ENCODE measurements around the gene PF4V1. TPM values are rescaled to one million over a fixed set of nuclear protein-coding genes. Genes with fewer than 3 reads are reported as not detected.

PF4V1 gene
- total RNA-seq, 4 donors from 2014 or later, result not detected

DNA sequence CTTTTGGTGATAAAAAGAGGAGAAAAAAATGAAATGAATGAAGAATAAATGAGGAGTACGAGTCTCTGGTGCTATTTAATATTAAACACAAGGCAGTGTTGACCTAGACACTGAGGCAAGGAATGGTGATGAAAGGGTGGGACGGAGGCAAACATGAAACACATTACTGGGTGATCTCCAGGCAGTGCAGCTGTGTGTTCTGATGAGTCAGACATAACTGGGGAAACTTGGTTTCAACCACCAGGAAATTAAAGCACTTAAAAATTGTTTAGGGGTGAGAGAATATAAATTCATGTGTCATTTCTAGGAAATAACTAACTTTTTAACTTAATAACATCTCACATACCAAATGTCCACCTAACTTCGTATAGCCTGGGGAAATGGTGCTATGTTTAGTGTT is 36.3 kb upstream of the PF4V1 start:
- Histone ChIP-seq H3K27ac (no peak overlapping the region), H3K9me3 (no peaks in the 10 kb centered on the region), H3K27me3 (no peaks in the 10 kb centered on the region), H3K4me3 (replicated peaks in 1 of 3) (no peak overlapping the region), H3K36me3 (no peaks in the 10 kb centered on the region), H3K4me1 (no peaks in the 10 kb centered on the region)
- no peak for DNase-seq
- 62 to 75% methylated on average over 3 of the region's 3 CpGs for WGBS, 2 donors
- intact Hi-C loops (cut with DNase I), result no loop called here
- TF ChIP-seq, protein P1, sequence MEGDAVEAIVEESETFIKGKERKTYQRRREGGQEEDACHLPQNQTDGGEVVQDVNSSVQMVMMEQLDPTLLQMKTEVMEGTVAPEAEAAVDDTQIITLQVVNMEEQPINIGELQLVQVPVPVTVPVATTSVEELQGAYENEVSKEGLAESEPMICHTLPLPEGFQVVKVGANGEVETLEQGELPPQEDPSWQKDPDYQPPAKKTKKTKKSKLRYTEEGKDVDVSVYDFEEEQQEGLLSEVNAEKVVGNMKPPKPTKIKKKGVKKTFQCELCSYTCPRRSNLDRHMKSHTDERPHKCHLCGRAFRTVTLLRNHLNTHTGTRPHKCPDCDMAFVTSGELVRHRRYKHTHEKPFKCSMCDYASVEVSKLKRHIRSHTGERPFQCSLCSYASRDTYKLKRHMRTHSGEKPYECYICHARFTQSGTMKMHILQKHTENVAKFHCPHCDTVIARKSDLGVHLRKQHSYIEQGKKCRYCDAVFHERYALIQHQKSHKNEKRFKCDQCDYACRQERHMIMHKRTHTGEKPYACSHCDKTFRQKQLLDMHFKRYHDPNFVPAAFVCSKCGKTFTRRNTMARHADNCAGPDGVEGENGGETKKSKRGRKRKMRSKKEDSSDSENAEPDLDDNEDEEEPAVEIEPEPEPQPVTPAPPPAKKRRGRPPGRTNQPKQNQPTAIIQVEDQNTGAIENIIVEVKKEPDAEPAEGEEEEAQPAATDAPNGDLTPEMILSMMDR (IDR thresholded peaks at IDR 0.05), result no peak
- no peak for TF ChIP-seq POLR2A (IDR thresholded peaks at IDR 0.05)

DNA sequence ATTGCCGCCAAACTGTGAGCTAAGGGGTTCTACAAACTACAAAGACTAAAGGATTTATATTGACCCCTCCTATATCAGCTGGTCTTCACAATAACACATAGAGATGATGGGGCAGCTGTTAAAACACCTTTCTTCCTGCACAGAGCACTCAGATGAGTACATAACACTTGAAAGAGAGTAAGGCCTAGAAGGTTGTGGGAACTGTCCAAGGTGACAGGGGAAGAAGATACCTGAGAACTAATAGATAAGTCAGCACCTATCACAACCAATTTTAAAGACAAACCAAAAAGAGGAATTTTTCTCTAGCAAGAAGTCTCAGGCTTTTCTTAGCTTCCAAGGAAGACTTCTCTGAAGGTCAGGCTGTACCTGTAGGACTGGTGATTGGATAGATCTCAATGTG is 35.8 kb upstream of the PF4V1 start:
- H3K4me3 ChIP-seq (replicated peaks in 1 of 3), result no peak overlapping the region
- no peaks in the 10 kb centered on the region for H3K9me3 ChIP-seq
- no peaks in the 10 kb centered on the region for H3K4me1 ChIP-seq
- H3K27me3 ChIP-seq, result no peaks in the 10 kb centered on the region
- intact Hi-C loops (cut with DNase I), result no loop called here
- 94 to 100% methylated on average over 1 of the region's 1 CpG for WGBS, 2 donors
- TF ChIP-seq, protein P1 (IDR thresholded peaks at IDR 0.05), result no peak
- TF ChIP-seq POLR2A (IDR thresholded peaks at IDR 0.05), result no peak
- H3K27ac ChIP-seq, result no peak overlapping the region
- no peak for DNase-seq
- H3K36me3 ChIP-seq, result no peaks in the 10 kb centered on the region

DNA sequence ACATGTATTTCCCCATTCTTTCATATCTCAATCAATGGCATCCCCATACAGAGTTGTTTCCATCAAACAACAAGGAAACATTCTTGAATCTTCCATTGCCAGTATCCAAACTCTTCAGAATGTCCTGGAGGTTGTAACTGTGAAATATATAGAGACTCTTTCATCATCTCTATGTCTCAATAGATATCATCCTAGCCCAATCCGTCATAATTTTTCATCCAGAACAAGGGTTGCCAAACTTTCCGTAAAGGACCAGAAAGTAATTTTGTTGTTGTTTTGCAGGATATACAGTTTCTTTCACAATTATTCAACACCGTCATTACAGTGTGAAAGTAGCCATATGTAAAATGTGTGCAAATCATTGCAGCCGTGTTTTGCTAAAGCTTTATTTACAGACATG is 31.8 kb upstream of the PF4V1 start:
- no peaks in the 10 kb centered on the region for H3K9me3 ChIP-seq
- H3K27me3 ChIP-seq, result no peaks in the 10 kb centered on the region
- H3K27ac ChIP-seq, result no peak overlapping the region
- H3K36me3 ChIP-seq, result no peaks in the 10 kb centered on the region
- intact Hi-C loops (cut with DNase I), result no loop called here
- 96 to 99% methylated on average over 4 of the region's 4 CpGs for WGBS, 2 donors
- H3K4me3 ChIP-seq (replicated peaks in 1 of 3), result no peak overlapping the region
- TF ChIP-seq, protein P1 (IDR thresholded peaks at IDR 0.05), result no peak
- no peak for TF ChIP-seq POLR2A (IDR thresholded peaks at IDR 0.05)
- no peak for DNase-seq
- no peaks in the 10 kb centered on the region for H3K4me1 ChIP-seq

DNA sequence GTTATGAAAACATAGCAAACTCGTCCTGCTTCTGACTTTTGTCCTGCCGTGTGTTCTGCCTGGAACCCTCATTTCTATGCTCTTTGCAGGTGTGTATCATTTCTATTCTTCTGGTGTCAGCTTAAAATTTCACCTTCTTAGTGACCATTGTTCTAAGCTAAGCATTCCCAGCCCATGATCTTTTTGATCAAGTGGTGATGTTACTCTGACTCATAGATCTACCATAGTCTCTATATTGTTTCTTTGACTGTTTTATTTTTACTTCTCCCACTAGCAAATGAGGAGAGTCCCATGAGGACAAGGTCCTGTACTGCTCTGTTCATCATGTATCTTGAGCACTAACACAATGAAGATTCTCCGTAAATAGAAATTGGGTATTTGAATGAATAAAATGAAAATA is 30.7 kb upstream of the PF4V1 start:
- Histone ChIP-seq H3K27me3 (no peaks in the 10 kb centered on the region), H3K4me3 (replicated peaks in 1 of 3) (no peak overlapping the region), H3K27ac (no peak overlapping the region), H3K4me1 (no peaks in the 10 kb centered on the region), H3K9me3 (no peaks in the 10 kb centered on the region), H3K36me3 (no peaks in the 10 kb centered on the region)
- TF ChIP-seq POLR2A (IDR thresholded peaks at IDR 0.05), result no peak
- TF ChIP-seq, protein P1 (IDR thresholded peaks at IDR 0.05), result no peak
- WGBS, 2 donors, result 70 to 72% methylated on average over 3 of the region's 3 CpGs
- intact Hi-C loops (cut with DNase I), result no loop called here
- DNase-seq, result no peak

DNA sequence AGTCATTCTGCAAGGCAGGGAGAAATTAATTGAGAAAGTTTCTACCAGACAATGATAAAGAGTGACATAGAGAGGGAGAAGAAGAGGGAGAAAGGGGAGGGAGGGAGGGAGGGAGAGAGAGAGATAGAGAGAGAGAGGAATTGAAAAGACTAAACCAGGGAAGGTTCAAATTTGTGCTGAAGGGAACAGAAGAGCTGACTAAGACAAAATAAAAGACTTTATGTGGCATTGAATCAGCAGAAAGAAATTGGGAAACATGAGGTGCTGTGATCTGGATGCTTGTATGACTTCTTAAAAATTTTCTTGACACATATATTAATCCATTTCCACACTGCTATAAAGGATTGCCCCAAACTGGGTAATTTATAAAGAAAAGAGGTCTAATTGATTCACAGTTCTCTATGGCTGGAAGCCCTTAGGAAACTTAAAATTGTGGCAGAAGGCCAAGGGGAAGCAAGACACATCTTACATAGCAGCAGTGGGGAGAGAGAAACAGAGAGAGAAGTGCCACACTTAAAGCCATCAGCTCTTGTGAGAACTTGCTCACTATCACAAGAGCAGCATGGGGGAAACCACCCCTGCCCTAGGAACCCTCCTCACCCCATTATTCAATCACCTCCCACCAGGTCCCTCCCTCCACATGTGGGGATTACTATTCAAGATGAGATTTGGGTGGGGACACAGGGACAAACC is 30.1 kb upstream of the PF4V1 start:
- no peak overlapping the region for H3K4me3 ChIP-seq (replicated peaks in 1 of 3)
- intact Hi-C loops (cut with DNase I), result no loop called here
- TF ChIP-seq, protein P1 (IDR thresholded peaks at IDR 0.05), result no peak
- no peak for TF ChIP-seq POLR2A (IDR thresholded peaks at IDR 0.05)

More for the DNA sequence above, 30.1 kb upstream of the PF4V1 start:
- H3K27me3 ChIP-seq, result no peaks in the 10 kb centered on the region
- no peaks in the 10 kb centered on the region for H3K36me3 ChIP-seq
- H3K4me1 ChIP-seq, result no peaks in the 10 kb centered on the region
- H3K27ac ChIP-seq, result no peak overlapping the region
- no peaks in the 10 kb centered on the region for H3K9me3 ChIP-seq
- DNase-seq, result no peak

Measured in thyroid gland (tissue), 4 donors.